ENCODE results near the gene MTUS2. TPM values are rescaled to one million over a fixed set of nuclear protein-coding genes. Genes with fewer than 3 reads are reported as not detected.

MTUS2 gene
- total and polyA plus RNA-seq, 2 experiments from 2014 or later: 3.0 to 4.3 TPM

DNA sequence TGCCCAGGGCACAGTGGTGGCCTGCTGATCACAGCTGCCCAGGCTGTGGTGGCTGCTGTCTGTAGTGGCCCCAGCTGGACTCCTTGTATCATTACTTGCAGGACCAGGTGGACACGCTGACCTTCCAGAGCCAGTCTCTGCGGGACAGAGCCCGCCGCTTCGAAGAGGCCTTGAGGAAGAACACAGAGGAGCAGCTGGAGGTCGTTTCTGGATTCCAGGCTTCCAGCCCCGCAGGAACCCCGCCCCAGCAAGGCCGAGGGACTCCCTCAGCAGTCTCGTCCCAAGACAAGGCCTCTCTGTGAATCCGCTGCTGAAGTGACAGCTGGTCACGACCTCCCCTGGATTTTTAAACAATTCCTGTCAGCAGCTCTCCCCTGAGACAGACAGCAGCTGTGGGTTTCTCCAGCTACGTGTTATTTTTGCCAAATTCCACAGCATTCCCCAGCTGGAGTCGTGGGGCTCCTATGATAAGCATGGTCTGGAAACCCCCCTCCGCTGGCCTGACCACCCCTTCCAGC, 677.1 kb downstream of the MTUS2 start:
- Histone ChIP-seq H3K27me3 (peaks cover 3% of the 10 kb centered on the region), H3K79me2 (no peaks in the 10 kb centered on the region), H3K9me2 (replicated peaks; ENCODE audit: insufficient read depth) (no peaks in the 10 kb centered on the region), H3K9me3 (ENCODE audit: low read depth) (no peaks in the 10 kb centered on the region), H3K36me3 (replicated peaks; ENCODE audit: insufficient read depth, low read depth) (no peaks in the 10 kb centered on the region), H3K4me3 (no peak overlapping the region), H3K27ac (no peak overlapping the region), H3K4me2 (no peak overlapping the region), H4K20me1 (ENCODE audit: insufficient read depth, poor library complexity, severe bottlenecking) (no peaks in the 10 kb centered on the region), H3K4me1 (ENCODE audit: insufficient read depth) (peaks cover 6% of the 10 kb centered on the region), H2AFZ (no peak overlapping the region)
- TF ChIP-seq EZH2phosphoT487 (IDR thresholded peaks at IDR 0.05; ENCODE audit: low read depth, severe bottlenecking, unreplicated experiment): no peak
- 45% methylated on average over 15 of the region's 15 CpGs for WGBS (ENCODE audit: low lambda C conversion rate, missing lambda C conversion rate)
- DNase-seq (ENCODE audit: low spot score): no peak

DNA sequence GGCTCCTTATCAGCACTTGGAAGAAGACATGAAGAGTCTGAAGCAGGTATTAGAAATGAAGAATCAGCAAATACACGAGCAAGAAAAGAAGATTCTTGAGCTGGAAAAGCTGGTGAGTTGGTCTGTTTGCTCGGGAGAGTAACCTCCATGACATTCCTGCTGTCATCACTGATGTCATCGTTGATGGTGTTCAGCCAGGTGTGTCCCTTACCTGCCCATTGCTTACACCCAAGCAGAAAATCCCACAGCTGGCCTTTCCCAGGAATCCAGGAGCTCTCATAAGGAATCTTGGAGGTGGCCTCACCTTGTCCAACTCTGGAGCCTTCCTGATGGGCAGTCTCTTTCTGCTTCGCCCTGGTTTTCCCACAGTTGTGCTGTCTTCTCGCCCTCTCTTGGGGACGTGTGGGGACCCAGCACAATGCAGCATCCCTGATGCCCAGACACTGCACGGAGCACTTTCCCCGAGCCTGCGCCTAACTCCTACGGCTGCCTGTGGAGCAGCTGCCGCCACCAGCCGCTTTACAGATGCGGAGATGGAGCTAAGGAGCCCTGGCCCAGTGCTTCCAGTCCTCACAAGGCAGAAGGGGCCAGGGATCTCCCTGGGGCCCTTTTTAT, 678.4 kb downstream of the MTUS2 start:
- Histone ChIP-seq H3K4me1 (ENCODE audit: insufficient read depth) (peaks cover 6% of the 10 kb centered on the region), H3K27ac (no peak overlapping the region), H3K4me3 (no peak overlapping the region), H3K27me3 (peaks cover 3% of the 10 kb centered on the region), H3K36me3 (replicated peaks; ENCODE audit: insufficient read depth, low read depth) (no peaks in the 10 kb centered on the region), H3K9me2 (replicated peaks; ENCODE audit: insufficient read depth) (no peaks in the 10 kb centered on the region), H4K20me1 (ENCODE audit: insufficient read depth, poor library complexity, severe bottlenecking) (no peaks in the 10 kb centered on the region), H3K4me2 (no peak overlapping the region), H3K9me3 (ENCODE audit: low read depth) (no peaks in the 10 kb centered on the region), H3K79me2 (no peaks in the 10 kb centered on the region), H2AFZ (no peak overlapping the region)
- DNase-seq (ENCODE audit: low spot score): no peak
- TF ChIP-seq EZH2 (IDR thresholded peaks at IDR 0.05; ENCODE audit: borderline replicate concordance) (no peak), EZH2phosphoT487 (IDR thresholded peaks at IDR 0.05; ENCODE audit: low read depth, severe bottlenecking, unreplicated experiment) (no peak)
- TF ChIP-seq, protein P1, sequence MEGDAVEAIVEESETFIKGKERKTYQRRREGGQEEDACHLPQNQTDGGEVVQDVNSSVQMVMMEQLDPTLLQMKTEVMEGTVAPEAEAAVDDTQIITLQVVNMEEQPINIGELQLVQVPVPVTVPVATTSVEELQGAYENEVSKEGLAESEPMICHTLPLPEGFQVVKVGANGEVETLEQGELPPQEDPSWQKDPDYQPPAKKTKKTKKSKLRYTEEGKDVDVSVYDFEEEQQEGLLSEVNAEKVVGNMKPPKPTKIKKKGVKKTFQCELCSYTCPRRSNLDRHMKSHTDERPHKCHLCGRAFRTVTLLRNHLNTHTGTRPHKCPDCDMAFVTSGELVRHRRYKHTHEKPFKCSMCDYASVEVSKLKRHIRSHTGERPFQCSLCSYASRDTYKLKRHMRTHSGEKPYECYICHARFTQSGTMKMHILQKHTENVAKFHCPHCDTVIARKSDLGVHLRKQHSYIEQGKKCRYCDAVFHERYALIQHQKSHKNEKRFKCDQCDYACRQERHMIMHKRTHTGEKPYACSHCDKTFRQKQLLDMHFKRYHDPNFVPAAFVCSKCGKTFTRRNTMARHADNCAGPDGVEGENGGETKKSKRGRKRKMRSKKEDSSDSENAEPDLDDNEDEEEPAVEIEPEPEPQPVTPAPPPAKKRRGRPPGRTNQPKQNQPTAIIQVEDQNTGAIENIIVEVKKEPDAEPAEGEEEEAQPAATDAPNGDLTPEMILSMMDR (IDR thresholded peaks at IDR 0.05; ENCODE audit: poor library complexity): no peak
- 92% methylated on average over 13 of the region's 13 CpGs for WGBS (ENCODE audit: low lambda C conversion rate, missing lambda C conversion rate)

DNA sequence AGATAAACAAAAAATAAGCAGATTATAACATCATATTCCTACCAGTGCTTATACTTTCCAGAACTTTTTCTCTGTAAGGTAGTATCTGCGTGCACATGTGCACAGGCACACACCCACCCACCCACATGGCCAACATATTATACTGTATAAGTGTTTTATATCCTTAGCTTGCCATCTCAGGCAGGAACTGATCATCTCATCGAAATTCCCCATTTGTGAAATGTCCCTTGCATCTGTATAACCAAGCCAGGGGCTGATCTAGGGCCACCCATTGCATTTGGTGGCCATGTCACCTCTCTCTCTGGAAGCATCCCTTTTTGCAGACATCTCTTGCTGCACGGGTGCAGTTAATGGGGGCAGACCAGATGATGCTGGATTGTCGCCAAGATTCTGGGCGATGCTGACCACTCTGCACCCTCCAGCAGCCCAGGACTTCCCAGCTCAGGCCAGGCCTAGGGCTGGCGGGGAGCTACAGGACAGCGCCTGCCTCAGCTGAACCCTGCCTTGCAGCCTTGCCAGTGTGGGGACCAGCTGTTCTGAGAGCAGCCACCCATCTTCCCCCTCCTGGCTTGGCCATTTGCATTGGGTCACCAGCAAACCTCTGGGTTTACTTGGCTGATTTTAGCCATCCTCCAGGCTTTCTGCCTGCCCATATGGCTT, 679.5 kb downstream of the MTUS2 start:
- Histone ChIP-seq H3K4me1 (ENCODE audit: insufficient read depth) (peaks cover 6% of the 10 kb centered on the region), H3K27me3 (peaks cover 9% of the 10 kb centered on the region), H3K9me3 (ENCODE audit: low read depth) (no peaks in the 10 kb centered on the region), H3K4me2 (no peak overlapping the region), H4K20me1 (ENCODE audit: insufficient read depth, poor library complexity, severe bottlenecking) (no peaks in the 10 kb centered on the region), H3K36me3 (replicated peaks; ENCODE audit: insufficient read depth, low read depth) (no peaks in the 10 kb centered on the region), H3K79me2 (no peaks in the 10 kb centered on the region), H3K9me2 (replicated peaks; ENCODE audit: insufficient read depth) (no peaks in the 10 kb centered on the region), H3K4me3 (no peak overlapping the region), H2AFZ (no peak overlapping the region), H3K27ac (no peak overlapping the region)
- WGBS (ENCODE audit: low lambda C conversion rate, missing lambda C conversion rate): 93% methylated on average over 7 of the region's 7 CpGs
- no peak for DNase-seq (ENCODE audit: low spot score)
- TF ChIP-seq EZH2phosphoT487 (IDR thresholded peaks at IDR 0.05; ENCODE audit: low read depth, severe bottlenecking, unreplicated experiment): no peak
- no peak for TF ChIP-seq EZH2 (IDR thresholded peaks at IDR 0.05; ENCODE audit: borderline replicate concordance)
- TF ChIP-seq, protein P1 (IDR thresholded peaks at IDR 0.05; ENCODE audit: poor library complexity): no peak

DNA sequence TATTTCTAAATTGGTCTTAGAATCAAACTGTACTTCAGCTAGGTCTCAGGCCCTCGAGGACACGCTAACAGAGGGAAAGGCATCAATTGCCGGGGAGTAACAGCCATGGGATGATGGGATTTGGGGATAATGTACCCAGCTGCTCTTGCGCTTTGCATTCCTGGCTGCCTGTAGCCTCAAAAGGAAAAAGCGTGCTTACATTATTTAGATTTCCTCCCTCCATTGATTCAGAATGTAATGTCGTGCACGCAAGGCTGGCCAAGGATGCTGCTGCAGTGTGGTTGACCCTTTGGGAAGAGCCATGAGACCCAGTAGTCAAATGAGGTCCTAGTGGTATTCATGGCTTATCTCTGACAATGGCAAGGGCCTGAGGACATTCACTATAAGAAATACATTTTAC, 680.2 kb downstream of the MTUS2 start:
- H3K9me2 ChIP-seq (replicated peaks; ENCODE audit: insufficient read depth): no peaks in the 10 kb centered on the region
- H3K27me3 ChIP-seq: peaks cover 13% of the 10 kb centered on the region
- DNase-seq (ENCODE audit: low spot score): no peak
- H3K4me3 ChIP-seq: no peak overlapping the region
- 91% methylated on average over 7 of the region's 7 CpGs for WGBS (ENCODE audit: low lambda C conversion rate, missing lambda C conversion rate)
- no peaks in the 10 kb centered on the region for H3K9me3 ChIP-seq (ENCODE audit: low read depth)
- no peaks in the 10 kb centered on the region for H3K36me3 ChIP-seq (replicated peaks; ENCODE audit: insufficient read depth, low read depth)
- H3K4me2 ChIP-seq: no peak overlapping the region
- no peaks in the 10 kb centered on the region for H3K79me2 ChIP-seq
- peaks cover 6% of the 10 kb centered on the region for H3K4me1 ChIP-seq (ENCODE audit: insufficient read depth)
- no peak overlapping the region for H2AFZ ChIP-seq
- no peaks in the 10 kb centered on the region for H4K20me1 ChIP-seq (ENCODE audit: insufficient read depth, poor library complexity, severe bottlenecking)
- no peak overlapping the region for H3K27ac ChIP-seq
- TF ChIP-seq EZH2 (IDR thresholded peaks at IDR 0.05; ENCODE audit: borderline replicate concordance) (no peak), EZH2phosphoT487 (IDR thresholded peaks at IDR 0.05; ENCODE audit: low read depth, severe bottlenecking, unreplicated experiment) (no peak)
- TF ChIP-seq, protein P1 (IDR thresholded peaks at IDR 0.05; ENCODE audit: poor library complexity): no peak

All from hepatocyte (in vitro differentiated cells).